SK-N-SH (cell line): ENCODE measurements around the gene ITGA1. TPM values are rescaled to one million over a fixed set of nuclear protein-coding genes. Genes with fewer than 3 reads are reported as not detected.

Source experiments
- CTCF ChIA-PET: fragments of 300-600, 350-600 bp; formaldehyde crosslinking; extraction: SDS; loops from one replicate; lab custom pipeline; 2021; lab: Yijun Ruan, JAX
- POLR2A ChIA-PET: fragments of 350-600 bp; sonication (Branson Sonifier 250); formaldehyde crosslinking; extraction: SDS; loops from one replicate; lab custom pipeline; 2020; ENCODE audit warnings: antibody characterized with exemption, inconsistent platforms; lab: Yijun Ruan, JAX
- DNase-seq: peaks from one replicate; pipeline ENCODE4 v3.0.0; 2012
- H2AFZ ChIP-seq: fragments of 200-600 bp; sonication (generic); 2 replicates; pipeline ENCODE4 v1.8.1; 2016; ENCODE audit warnings: antibody characterized with exemption, mild to moderate bottlenecking, low read depth
- H3F3A ChIP-seq: fragments of 200-600 bp; sonication (generic); replicated peaks from 2 replicates; pipeline ENCODE3; 2016; ENCODE audit warnings: antibody characterized with exemption, mild to moderate bottlenecking; ENCODE audit not compliant: insufficient read depth
- H3K27ac ChIP-seq, 2 experiments: fragments of 200-500 bp in 1 of 2; fragments of 200-600 bp in 1 of 2; sonication (Bioruptor generic) in 1 of 2; sonication (generic), shearing (Covaris generic) in 1 of 2; 2 replicates each; pipeline versions ENCODE4 v1.5.1 to v1.6.1; 2014 to 2016; ENCODE audit warnings: low read depth in 2 of 2, inconsistent platforms in 1 of 2, low read length in 1 of 2, mild to moderate bottlenecking in 1 of 2, mixed read lengths in 1 of 2
- H3K27me3 ChIP-seq: fragments of 200-600 bp; sonication (generic), shearing (Covaris generic); 2 replicates; pipeline ENCODE4 v1.6.1; 2016; ENCODE audit warnings: mixed run types; ENCODE audit not compliant: insufficient read depth
- H3K36me3 ChIP-seq, 2 experiments: fragments of 200-500 bp in 1 of 2; fragments of 200-600 bp in 1 of 2; sonication (Bioruptor generic) in 1 of 2; sonication (generic) in 1 of 2; replicated peaks in 1 of 2; 2 replicates each; pipeline versions ENCODE3 to v1.5.1; 2014 to 2016; ENCODE audit warnings: low read length in 1 of 2, mild to moderate bottlenecking in 1 of 2; ENCODE audit not compliant: insufficient read depth in 2 of 2, control insufficient read depth in 1 of 2
- H3K4me1 ChIP-seq, 2 experiments: fragments of 200-500 bp in 1 of 2; fragments of 200-600 bp in 1 of 2; sonication (Bioruptor generic) in 1 of 2; sonication (generic), shearing (Covaris generic) in 1 of 2; 2 replicates each; pipeline versions ENCODE4 v1.5.1 to v1.6.1; 2014 to 2016; ENCODE audit warnings: low read depth in 1 of 2, low read length in 1 of 2, mixed run types in 1 of 2; ENCODE audit not compliant: insufficient read depth in 2 of 2, control insufficient read depth in 1 of 2
- H3K4me2 ChIP-seq: fragments of 200-600 bp; sonication (generic), shearing (Covaris generic); 2 replicates; pipeline ENCODE4 v1.6.1; 2017; ENCODE audit warnings: mixed run types
- H3K4me3 ChIP-seq, 2 experiments: fragments of 200-500 bp in 1 of 2; fragments of 200-600 bp in 1 of 2; sonication (Bioruptor generic) in 1 of 2; sonication (generic), shearing (Covaris generic) in 1 of 2; 2 replicates each; pipeline versions ENCODE4 v1.5.1 to v1.8.1; 2014 to 2016; ENCODE audit warnings: low read depth in 2 of 2, inconsistent platforms in 1 of 2, low read length in 1 of 2, mild to moderate bottlenecking in 1 of 2, mixed read lengths in 1 of 2, moderate library complexity in 1 of 2
- H3K79me2 ChIP-seq: fragments of 200-600 bp; sonication (generic); 2 replicates; pipeline ENCODE4 v1.8.1; 2017; ENCODE audit warnings: mild to moderate bottlenecking; ENCODE audit not compliant: insufficient read depth
- H3K9ac ChIP-seq: fragments of 200-600 bp; sonication (generic); 2 replicates; pipeline ENCODE4 v1.6.1; 2017; ENCODE audit warnings: mixed run types
- H3K9me2 ChIP-seq: fragments of 200-600 bp; sonication (generic); 2 replicates; pipeline ENCODE4 v1.6.1; 2017; ENCODE audit warnings: mixed run types
- H3K9me3 ChIP-seq: fragments of 200-600 bp; sonication (generic); 2 replicates; pipeline ENCODE4 v1.6.1; 2017; ENCODE audit warnings: mixed run types, mild to moderate bottlenecking, moderate library complexity
- H4K20me1 ChIP-seq: fragments of 200-600 bp; sonication (generic); 2 replicates; pipeline ENCODE4 v1.6.1; 2017; ENCODE audit warnings: mild to moderate bottlenecking, mixed run types; ENCODE audit not compliant: insufficient read depth
- FOXJ3 ChIP-seq: sonication (generic); formaldehyde crosslinking; IDR thresholded peaks from 2 replicates; pipeline ENCODE4 v1.5.1; 2020; ENCODE audit warnings: mild to moderate bottlenecking, missing genetic modification reagents
- FOXM1 ChIP-seq: IDR thresholded peaks from 2 replicates; pipeline ENCODE4 v1.4.0; 2012; ENCODE audit warnings: low read depth, mild to moderate bottlenecking
- MEF2A ChIP-seq: IDR thresholded peaks from 2 replicates; pipeline ENCODE4 v1.4.0; 2012; ENCODE audit warnings: low read depth, borderline replicate concordance
- RXRA ChIP-seq: IDR thresholded peaks from 2 replicates; pipeline ENCODE4 v1.4.0; 2012; ENCODE audit warnings: low read depth, mild to moderate bottlenecking, borderline replicate concordance
- SIN3A ChIP-seq: IDR thresholded peaks from 2 replicates; pipeline ENCODE4 v1.6.1; 2012; ENCODE audit warnings: low read depth, mild to moderate bottlenecking, low read length, moderate library complexity, borderline replicate concordance
- TCF12 ChIP-seq: IDR thresholded peaks from 2 replicates; pipeline ENCODE4 v1.4.0; 2012
- WGBS: methylation state at CpG from one replicate; pipeline ENCODE4 v1.1.6; 2017; ENCODE audit warnings: low lambda C conversion rate; 5-methylcytosine and 5-hydroxymethylcytosine counted together
- polyA plus RNA-seq, 3 experiments: library from polyadenylated mRNA; depleted of rRNA; stranded (reverse); fragments of >200 nt; gene quantifications; 2 replicates each; pipeline ENCODE4 v1.2.3, GENCODE V29; 2012
- TF ChIP-seq, protein P1 (sequence below): fragments of 150-350 bp; IDR thresholded peaks from 2 replicates; pipeline ENCODE4 v1.6.1; 2017; ENCODE audit warnings: antibody characterized with exemption, low read length, low read depth, borderline replicate concordance
- TF ChIP-seq, protein P2 (sequence below): fragments of 150-350 bp; IDR thresholded peaks from 2 replicates; pipeline ENCODE4 v1.6.1; 2016; ENCODE audit warnings: mild to moderate bottlenecking, low read depth, low read length
- TF ChIP-seq, protein P3 (sequence below): fragments of 200-600 bp; sonication (generic); IDR thresholded peaks from 2 replicates; pipeline ENCODE4 v1.6.1; 2017; ENCODE audit warnings: antibody characterized with exemption, mild to moderate bottlenecking, moderate library complexity

ITGA1 gene
- polyA plus RNA-seq, 1 of the 3 experiments (the other 2 are of a cell fraction) = 7.7 TPM

DNA sequence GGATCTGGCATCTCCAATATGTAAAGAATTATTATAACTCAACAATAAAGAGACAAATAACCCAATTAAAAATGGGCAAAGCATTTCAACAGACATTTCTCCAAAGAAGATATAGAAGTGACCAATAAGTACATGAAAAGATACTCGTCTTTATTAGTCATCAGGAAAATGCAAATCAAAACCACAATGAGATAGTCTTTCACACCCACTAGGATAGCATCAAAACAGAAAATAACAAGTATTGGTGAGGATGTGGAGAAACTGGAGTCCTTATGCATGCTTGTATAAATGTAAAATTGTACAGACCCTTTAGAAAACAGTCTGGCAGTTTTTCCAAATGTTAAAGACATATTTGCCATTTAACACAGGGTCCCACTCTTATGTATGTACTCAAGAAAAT, 39.1 kb upstream of the ITGA1 start:
- TF ChIP-seq, protein P1, sequence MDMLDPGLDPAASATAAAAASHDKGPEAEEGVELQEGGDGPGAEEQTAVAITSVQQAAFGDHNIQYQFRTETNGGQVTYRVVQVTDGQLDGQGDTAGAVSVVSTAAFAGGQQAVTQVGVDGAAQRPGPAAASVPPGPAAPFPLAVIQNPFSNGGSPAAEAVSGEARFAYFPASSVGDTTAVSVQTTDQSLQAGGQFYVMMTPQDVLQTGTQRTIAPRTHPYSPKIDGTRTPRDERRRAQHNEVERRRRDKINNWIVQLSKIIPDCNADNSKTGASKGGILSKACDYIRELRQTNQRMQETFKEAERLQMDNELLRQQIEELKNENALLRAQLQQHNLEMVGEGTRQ = no peak
- H4K20me1 ChIP-seq = no peaks in the 10 kb centered on the region
- H3K36me3 ChIP-seq = no peaks in the 10 kb centered on the region
- H3K4me1 ChIP-seq = peaks cover 0 to 5% of the 10 kb centered on the region in 2 experiments; a peak in 3 of 4 replicates
- CTCF ChIA-PET = no interaction called here
- no peak overlapping the region for H3K4me2 ChIP-seq
- H3K4me3 ChIP-seq = no peak overlapping the region
- no peaks in the 10 kb centered on the region for H3K79me2 ChIP-seq
- H3K27ac ChIP-seq = no peak overlapping the region
- H3F3A ChIP-seq = no peaks in the 10 kb centered on the region
- H3K9me2 ChIP-seq = peaks cover 3% of the 10 kb centered on the region; the same call in 1 of the 2 replicates
- H3K9me3 ChIP-seq = no peaks in the 10 kb centered on the region
- POLR2A ChIA-PET = no interaction called here
- no peak overlapping the region for H3K9ac ChIP-seq
- DNase-seq = no peak
- no peaks in the 10 kb centered on the region for H3K27me3 ChIP-seq
- WGBS = 24% methylated on average over 1 of the region's 1 CpG
- no peak overlapping the region for H2AFZ ChIP-seq

DNA sequence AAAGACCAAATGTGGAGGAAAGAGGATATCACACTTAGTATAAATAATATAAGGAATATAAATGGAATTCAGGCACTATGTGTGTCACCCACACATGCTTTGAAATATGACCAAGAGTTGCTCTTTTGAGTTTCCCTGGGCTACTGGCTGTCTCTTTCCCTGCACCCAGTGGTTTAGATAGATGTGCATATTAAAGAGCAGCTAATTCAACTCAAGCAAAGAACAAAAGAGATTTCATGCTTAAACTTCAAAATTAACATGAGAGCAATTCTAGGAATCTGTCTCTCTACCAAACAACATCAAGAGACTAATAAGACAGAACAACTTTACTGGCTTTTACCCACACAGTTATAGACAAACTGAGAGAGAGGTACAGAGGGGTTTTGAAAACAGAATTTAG, 38.0 kb upstream of the ITGA1 start:
- Histone ChIP-seq H3K4me2 (no peak overlapping the region), H2AFZ (no peak overlapping the region), H3K27ac (no peak overlapping the region), H3K79me2 (no peaks in the 10 kb centered on the region), H3K27me3 (no peaks in the 10 kb centered on the region), H3K36me3 (no peaks in the 10 kb centered on the region), H3K9ac (no peak overlapping the region), H3K9me3 (no peaks in the 10 kb centered on the region), H3F3A (no peaks in the 10 kb centered on the region), H3K4me1 (no peaks in the 10 kb centered on the region), H4K20me1 (no peaks in the 10 kb centered on the region), H3K9me2 (peaks cover 3% of the 10 kb centered on the region; the same call in 1 of the 2 replicates), H3K4me3 (no peak overlapping the region)
- no peak for DNase-seq
- no peak for TF ChIP-seq SIN3A
- POLR2A ChIA-PET = no interaction called here
- CTCF ChIA-PET = no interaction called here

DNA sequence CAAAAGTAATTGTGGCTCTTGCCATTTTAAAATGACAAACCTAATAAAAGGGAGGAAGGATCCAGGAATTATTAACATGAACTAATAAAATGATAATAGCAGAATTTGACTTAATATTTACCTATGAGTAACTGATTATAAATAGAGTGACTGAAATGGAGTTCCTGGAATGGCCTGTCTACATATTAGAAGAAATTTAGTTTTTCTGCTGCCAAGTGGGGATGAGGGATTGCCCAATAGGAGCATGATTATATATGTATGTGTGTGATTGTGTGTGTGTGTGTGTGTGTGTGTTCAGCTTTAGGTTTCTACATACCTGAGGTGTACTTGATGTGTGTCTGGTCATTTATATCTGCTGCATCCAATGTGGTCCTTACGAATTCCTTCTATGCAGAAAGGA, 36.6 kb upstream of the ITGA1 start:
- H3K4me1 ChIP-seq = no peaks in the 10 kb centered on the region
- WGBS = 73% methylated on average over 1 of the region's 1 CpG

More for the DNA sequence above, 36.6 kb upstream of the ITGA1 start:
- TF ChIP-seq MEF2A (no peak), FOXJ3 (CRISPR knock-in tag) (no peak), RXRA (no peak), FOXM1 (no peak), TCF12 (no peak)
- TF ChIP-seq, protein P2, sequence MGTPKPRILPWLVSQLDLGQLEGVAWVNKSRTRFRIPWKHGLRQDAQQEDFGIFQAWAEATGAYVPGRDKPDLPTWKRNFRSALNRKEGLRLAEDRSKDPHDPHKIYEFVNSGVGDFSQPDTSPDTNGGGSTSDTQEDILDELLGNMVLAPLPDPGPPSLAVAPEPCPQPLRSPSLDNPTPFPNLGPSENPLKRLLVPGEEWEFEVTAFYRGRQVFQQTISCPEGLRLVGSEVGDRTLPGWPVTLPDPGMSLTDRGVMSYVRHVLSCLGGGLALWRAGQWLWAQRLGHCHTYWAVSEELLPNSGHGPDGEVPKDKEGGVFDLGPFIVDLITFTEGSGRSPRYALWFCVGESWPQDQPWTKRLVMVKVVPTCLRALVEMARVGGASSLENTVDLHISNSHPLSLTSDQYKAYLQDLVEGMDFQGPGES = no peak
- TF ChIP-seq, protein P1 = no peak
- TF ChIP-seq, protein P3, sequence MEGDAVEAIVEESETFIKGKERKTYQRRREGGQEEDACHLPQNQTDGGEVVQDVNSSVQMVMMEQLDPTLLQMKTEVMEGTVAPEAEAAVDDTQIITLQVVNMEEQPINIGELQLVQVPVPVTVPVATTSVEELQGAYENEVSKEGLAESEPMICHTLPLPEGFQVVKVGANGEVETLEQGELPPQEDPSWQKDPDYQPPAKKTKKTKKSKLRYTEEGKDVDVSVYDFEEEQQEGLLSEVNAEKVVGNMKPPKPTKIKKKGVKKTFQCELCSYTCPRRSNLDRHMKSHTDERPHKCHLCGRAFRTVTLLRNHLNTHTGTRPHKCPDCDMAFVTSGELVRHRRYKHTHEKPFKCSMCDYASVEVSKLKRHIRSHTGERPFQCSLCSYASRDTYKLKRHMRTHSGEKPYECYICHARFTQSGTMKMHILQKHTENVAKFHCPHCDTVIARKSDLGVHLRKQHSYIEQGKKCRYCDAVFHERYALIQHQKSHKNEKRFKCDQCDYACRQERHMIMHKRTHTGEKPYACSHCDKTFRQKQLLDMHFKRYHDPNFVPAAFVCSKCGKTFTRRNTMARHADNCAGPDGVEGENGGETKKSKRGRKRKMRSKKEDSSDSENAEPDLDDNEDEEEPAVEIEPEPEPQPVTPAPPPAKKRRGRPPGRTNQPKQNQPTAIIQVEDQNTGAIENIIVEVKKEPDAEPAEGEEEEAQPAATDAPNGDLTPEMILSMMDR = no peak
- Histone ChIP-seq H3K36me3 (no peaks in the 10 kb centered on the region), H3K9me3 (no peaks in the 10 kb centered on the region), H3K4me2 (no peak overlapping the region), H3K79me2 (no peaks in the 10 kb centered on the region), H3K9me2 (peaks cover 3% of the 10 kb centered on the region; the same call in 1 of the 2 replicates), H3K4me3 (no peak overlapping the region), H3K9ac (no peak overlapping the region), H3K27ac (no peak overlapping the region), H2AFZ (no peak overlapping the region), H3K27me3 (no peaks in the 10 kb centered on the region), H3F3A (no peaks in the 10 kb centered on the region), H4K20me1 (no peaks in the 10 kb centered on the region)
- CTCF ChIA-PET = interaction anchor here (1.5 kb wide), 1 partner anchor 10 kb away, joined by 6 read pairs; no protein-coding TSS in a partner anchor
- POLR2A ChIA-PET = no interaction called here
- no peak for DNase-seq
